GM12864 (cell line): ENCODE results near the gene IFI30.

Source experiments
- DNase-seq: peaks from one replicate; pipeline ENCODE4 v3.0.0-alpha.2; 2011; ENCODE audit warnings: low read depth
- H3K4me3 ChIP-seq: 2 replicates; pipeline ENCODE4 v1.5.1; 2011; ENCODE audit warnings: mild to moderate bottlenecking, low read depth, low read length, control low read depth
- TF ChIP-seq, protein P1 (sequence below): IDR thresholded peaks from 2 replicates; pipeline ENCODE4 v1.5.1; 2011; ENCODE audit warnings: low read depth, mild to moderate bottlenecking, moderate library complexity, low read length, control low read depth, inconsistent platforms; ENCODE audit errors: missing control alignments

Gene IFI30

DNA sequence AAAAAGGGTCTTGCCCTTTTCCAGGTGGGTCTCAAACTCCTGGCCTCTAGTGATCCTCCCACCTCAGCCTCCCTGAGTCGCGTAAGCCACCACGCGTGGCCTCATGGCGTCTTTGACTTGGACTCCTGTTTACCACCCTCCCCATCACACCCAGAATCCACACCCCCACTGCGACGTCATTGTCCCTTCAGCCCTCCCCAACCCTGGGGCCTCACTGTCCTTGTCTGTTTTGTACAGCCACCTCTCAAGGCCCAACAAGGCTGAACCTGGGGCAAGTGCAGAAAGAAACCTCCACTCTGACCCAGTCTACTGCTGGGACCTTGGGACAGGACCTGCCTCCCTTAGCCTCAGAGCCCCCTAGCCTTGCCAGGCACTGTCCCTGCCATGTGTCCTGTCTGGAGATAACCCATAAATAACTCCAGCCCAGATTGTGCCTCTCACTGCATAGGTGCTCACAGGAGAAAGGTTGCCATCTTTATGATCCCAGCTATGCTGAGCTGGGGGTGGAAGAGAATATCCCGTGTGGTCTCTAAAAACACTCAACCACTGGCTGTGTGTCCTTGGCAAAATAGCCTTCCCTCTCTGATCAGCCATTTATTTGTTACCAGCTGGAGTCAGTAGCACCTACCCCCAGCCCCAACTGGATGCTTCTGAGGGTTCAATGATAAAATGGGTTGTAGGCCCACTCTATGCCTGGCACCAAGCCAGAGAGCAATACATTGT, 1.8 kb upstream of the IFI30 start:
- no peak for DNase-seq
- H3K4me3 ChIP-seq, result no peak overlapping the region

DNA sequence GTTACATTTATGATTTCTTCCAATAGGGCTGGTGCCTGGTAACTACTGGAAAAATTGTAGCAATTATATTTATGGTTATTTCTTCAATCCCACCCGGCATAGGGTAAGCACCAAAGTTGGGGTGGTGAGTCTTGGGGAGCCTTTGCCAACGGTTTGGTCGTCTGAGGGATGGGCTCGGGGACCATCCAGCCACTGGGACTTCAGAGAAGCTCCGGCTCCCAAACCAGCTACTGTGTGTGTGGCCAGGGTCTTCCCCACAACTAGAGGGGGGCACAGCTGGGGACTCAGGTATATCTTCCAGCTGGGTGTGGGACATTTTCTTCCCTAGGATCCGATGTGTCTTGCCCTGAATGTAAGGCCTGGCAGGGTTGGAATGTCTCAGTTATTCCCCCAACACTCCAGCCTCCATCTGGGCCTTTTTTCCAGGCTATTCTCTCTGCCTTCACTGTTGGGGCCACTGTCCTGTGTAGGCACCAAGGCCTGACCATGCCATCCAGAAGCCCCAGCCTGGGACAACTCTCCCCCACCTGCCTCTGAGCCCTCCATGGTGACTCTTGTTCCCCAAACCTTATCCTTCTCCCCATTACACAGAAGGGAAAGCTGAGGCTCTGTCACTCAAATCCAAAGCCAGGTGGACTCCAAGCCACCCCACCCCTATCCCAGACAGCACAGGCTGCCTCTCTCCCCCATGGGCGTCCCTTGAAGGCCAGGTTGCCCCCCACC, 1.1 kb upstream of the IFI30 start:
- no peak for DNase-seq
- H3K4me3 ChIP-seq, result no peak overlapping the region

More for the DNA sequence above, 1.8 kb upstream of the IFI30 start:
- TF ChIP-seq, protein P1, sequence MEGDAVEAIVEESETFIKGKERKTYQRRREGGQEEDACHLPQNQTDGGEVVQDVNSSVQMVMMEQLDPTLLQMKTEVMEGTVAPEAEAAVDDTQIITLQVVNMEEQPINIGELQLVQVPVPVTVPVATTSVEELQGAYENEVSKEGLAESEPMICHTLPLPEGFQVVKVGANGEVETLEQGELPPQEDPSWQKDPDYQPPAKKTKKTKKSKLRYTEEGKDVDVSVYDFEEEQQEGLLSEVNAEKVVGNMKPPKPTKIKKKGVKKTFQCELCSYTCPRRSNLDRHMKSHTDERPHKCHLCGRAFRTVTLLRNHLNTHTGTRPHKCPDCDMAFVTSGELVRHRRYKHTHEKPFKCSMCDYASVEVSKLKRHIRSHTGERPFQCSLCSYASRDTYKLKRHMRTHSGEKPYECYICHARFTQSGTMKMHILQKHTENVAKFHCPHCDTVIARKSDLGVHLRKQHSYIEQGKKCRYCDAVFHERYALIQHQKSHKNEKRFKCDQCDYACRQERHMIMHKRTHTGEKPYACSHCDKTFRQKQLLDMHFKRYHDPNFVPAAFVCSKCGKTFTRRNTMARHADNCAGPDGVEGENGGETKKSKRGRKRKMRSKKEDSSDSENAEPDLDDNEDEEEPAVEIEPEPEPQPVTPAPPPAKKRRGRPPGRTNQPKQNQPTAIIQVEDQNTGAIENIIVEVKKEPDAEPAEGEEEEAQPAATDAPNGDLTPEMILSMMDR, result no peak

DNA sequence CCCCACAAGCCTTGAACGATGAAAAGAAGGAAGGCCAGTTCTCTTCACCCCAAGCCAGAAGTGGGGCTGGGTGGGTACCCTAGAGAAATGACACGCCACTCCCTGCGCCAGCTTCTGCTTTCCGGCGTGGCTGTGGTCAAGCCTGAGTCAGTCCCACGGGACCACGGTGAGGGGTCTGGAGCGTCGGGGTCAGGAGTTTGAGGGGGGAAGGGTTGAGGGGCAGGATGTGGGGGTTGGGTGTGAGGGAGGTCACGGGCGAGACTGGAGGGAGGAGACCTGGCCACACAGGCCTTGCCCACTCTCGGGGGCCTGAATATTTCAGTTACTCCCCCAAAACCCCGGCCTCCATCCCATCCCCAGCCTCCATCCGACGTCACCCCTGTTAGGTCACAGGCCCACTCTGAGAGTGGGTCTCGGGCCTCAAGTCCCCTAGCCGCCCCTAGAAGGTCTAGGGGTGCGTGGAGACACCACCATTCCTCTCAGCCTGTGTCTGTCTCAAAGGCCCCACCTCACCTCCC, 500 bp upstream of the IFI30 start:
- TF ChIP-seq, protein P1, result no peak
- H3K4me3 ChIP-seq, result peak overlapping the region; percentile 89; the same call in 1 of the 2 replicates
- no peak for DNase-seq

More for the DNA sequence above, 1.1 kb upstream of the IFI30 start:
- TF ChIP-seq, protein P1, result no peak

GRCh38 chr19:18174983-18175382, 1.4 kb downstream of the IFI30 start:
- DNase-seq, result no peak
- TF ChIP-seq, protein P1, result no peak
- peak overlapping the region; percentile 89 for H3K4me3 ChIP-seq

DNA sequence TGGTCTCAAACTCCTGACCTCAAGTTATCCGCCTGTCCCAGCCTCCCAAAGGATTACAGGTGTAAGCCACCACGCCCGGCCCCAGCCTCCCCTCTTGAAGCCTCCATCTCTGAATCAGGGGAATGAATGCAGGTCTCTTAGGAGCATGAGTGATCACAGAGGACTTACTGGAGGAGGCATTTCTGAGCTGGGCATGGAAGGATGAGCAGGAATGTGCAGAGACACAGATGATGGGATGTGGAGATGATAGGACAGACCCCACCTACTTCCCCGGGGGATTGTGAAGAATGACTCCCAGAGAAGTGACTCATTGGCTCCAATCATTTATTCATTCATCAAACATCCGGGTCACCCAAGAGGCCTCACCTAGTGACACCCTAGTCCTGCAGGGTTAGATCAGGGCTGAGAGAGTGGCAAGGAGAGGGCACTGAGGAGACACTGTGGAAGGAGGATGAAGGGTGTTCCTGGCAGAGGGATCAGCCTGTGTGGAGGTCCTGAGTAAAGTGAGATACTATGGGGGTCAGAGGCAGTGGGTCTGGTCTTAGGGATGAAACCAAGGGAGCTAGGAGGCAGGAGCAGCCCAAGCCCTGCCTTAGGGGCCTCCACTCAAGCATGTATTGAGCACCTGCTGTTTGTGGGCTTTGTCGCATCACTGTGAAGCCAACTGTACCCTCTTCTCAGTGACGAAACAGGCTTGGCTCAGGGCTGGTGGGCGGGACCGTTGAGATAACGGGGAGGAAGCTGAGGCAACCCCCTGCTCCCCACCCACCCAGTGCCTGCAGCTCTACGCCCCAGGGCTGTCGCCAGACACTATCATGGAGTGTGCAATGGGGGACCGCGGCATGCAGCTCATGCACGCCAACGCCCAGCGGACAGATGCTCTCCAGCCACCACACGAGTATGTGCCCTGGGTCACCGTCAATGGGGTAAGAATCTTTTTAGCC, 3.0 kb downstream of the IFI30 start:
- H3K4me3 ChIP-seq, result no peak overlapping the region
- TF ChIP-seq, protein P1, result no peak
- DNase-seq, result no peak

DNA sequence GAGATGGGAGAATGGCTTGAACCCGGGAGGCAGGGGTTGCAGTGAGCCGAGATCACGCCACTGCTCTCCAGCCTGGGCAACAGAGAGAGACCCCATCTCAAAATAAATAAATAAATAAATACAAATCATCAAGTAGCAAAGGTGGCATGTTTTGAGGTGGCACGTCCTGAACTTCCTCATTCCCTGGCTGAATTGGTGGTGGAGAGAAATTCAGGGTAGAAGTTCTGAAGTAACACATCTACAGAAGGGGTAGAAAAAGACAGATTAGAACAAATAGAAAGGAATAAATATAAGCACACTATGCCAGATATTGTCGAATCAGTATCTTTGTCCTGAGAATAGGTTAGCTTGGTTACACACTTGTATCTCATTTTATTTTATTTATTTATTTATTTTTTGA, 6.3 kb downstream of the IFI30 start:
- DNase-seq, result no peak
- no peak overlapping the region for H3K4me3 ChIP-seq
- TF ChIP-seq, protein P1, result no peak
